ENCODE measurements around the gene USHBP1. TPM values are rescaled to one million over a fixed set of nuclear protein-coding genes. Genes with fewer than 3 reads are reported as not detected.
"Not testable (repeated sequence)": the region's sequence is repeated elsewhere in the genome, so short reads cannot be mapped to it uniquely, and the experiment has no call there.

USHBP1 gene
- total RNA-seq, 6 donors from 2014 or later: 9.1 to 21.4 (median 10.7) TPM

GRCh38 chr19:17275441-17276175 lies 11.1 kb upstream of the USHBP1 start:
- WGBS, 2 donors: 96 to 98% methylated on average over 17 of the region's 19 CpGs

GRCh38 chr19:17274892-17275291 lies 10.3 kb upstream of the USHBP1 start:
- DNase-seq: not testable (repeated sequence)

More at GRCh38 chr19:17275441-17276175, 11.1 kb upstream of the USHBP1 start:
- H3K4me1 ChIP-seq: no peaks in the 10 kb centered on the region
- no peak for TF ChIP-seq POLR2A (IDR thresholded peaks at IDR 0.05)
- TF ChIP-seq POLR2AphosphoS5 (IDR thresholded peaks at IDR 0.05): no peak
- TF ChIP-seq EP300 (IDR thresholded peaks at IDR 0.05): no peak
- no peak for TF ChIP-seq CTCF (IDR thresholded peaks at IDR 0.05)
- H3K27ac ChIP-seq: no peak overlapping the region
- ATAC-seq (ENCODE audit: low FRiP score in 2 of 2): no peak
- H3K9me3 ChIP-seq: no peaks in the 10 kb centered on the region
- no peak for DNase-seq
- no peaks in the 10 kb centered on the region for H3K27me3 ChIP-seq
- H3K36me3 ChIP-seq: peaks cover 16 to 84% (median 67%) of the 10 kb centered on the region in 4 donors
- H3K4me3 ChIP-seq: no peak overlapping the region

DNA sequence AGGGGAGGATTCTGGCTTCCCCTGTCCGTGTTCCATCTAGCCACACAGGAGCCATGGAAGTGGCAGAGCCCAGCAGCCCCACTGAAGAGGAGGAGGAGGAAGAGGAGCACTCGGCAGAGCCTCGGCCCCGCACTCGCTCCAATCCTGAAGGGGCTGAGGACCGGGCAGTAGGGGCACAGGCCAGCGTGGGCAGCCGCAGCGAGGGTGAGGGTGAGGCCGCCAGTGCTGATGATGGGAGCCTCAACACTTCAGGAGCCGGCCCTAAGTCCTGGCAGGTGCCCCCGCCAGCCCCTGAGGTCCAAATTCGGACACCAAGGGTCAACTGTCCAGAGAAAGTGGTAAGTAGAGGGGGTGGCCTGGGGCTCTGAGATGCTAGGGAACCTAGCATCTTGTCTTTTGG lies 4.2 kb upstream of the USHBP1 start:
- DNase-seq (no peak), ATAC-seq (ENCODE audit: low FRiP score in 2 of 2) (no peak)
- H3K4me1 ChIP-seq: peaks cover 6 to 30% (median 16%) of the 10 kb centered on the region in 4 donors
- no peak overlapping the region for H3K27ac ChIP-seq
- no peaks in the 10 kb centered on the region for H3K27me3 ChIP-seq
- H3K36me3 ChIP-seq: peaks cover 6 to 49% (median 38%) of the 10 kb centered on the region in 4 donors
- no peaks in the 10 kb centered on the region for H3K9me3 ChIP-seq
- 94 to 98% methylated on average over 6 to 13 of the region's 13 CpGs for WGBS, 2 donors
- TF ChIP-seq POLR2AphosphoS5 (IDR thresholded peaks at IDR 0.05) (no peak), EP300 (IDR thresholded peaks at IDR 0.05) (no peak), POLR2A (IDR thresholded peaks at IDR 0.05) (no peak), CTCF (IDR thresholded peaks at IDR 0.05) (no peak)
- no peak overlapping the region for H3K4me3 ChIP-seq

More at GRCh38 chr19:17274892-17275291, 10.3 kb upstream of the USHBP1 start:
- H3K27ac ChIP-seq; ATAC-seq (ENCODE audit: low FRiP score in 2 of 2); H3K9me3 ChIP-seq; H3K4me1 ChIP-seq; H3K4me3 ChIP-seq; H3K27me3 ChIP-seq: not testable (repeated sequence)
- WGBS, 2 donors: 98 to 100% methylated on average over 3 of the region's 3 CpGs
- H3K36me3 ChIP-seq: peaks cover 16 to 91% (median 72%) of the 10 kb centered on the region in 4 donors

DNA sequence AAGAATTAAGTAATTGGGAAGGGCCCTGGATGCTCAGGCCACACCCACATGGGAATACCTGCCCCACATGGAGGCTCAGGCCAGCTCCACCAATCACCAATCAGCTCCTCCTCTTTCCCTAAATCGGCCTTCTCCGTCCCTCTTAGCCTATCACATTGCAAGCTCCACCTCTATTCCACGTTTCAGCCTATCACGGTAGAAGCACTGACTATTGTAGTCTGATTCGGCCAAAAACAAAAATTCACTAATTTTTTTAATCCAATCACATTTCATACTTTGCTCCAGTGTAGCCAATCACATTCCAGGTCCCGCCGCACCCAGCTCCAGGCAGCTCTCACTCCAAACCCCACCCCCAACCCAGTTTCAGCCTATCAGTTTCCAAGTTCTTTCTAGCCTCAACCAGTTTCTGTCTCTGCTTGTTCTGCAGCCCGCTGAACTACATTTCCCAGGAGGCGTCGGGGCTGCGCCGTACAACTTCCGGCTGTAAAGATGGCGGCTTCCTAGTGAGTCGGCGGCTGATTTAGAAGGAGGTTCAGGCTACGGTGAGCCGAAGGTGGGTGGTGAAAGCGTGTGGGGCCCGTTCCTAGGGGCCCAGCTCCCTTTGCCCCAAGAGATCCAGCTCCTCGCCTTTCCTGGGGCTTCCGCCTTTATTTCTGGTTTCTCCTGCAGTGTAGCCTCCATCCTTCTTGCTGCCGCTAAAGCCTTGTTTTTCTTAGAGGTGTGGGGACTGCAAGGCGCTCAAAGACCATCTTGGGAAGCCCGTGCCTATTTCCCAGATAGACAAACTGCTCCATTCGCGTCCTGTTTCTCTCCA lies 2.6 kb upstream of the USHBP1 start, which contains the start of gene BABAM1:
Gene BABAM1, plus strand, starts transcription at position 469 of the 814 bp plus-strand sequence. CDS start 1,364 bp downstream, outside the sequence.
- ATAC-seq (ENCODE audit: low FRiP score in 2 of 2) (peak; percentile 98), DNase-seq (peak; percentile 90 to 98)
- H3K27ac ChIP-seq: peak within 1 kb of the TSS; percentile 63 to 86 (median 74)
- no peaks in the 10 kb centered on the region for H3K9me3 ChIP-seq
- peak within 1 kb of the TSS; percentile 39 to 91 (median 66) for H3K4me3 ChIP-seq
- 0 to 1% methylated on average over 27 of the region's 27 CpGs for WGBS, 2 donors
- peaks cover 6 to 30% (median 16%) of the 10 kb centered on the region in 4 donors for H3K4me1 ChIP-seq
- peaks cover 6 to 34% (median 26%) of the 10 kb centered on the region in 4 donors for H3K36me3 ChIP-seq
- TF ChIP-seq EP300 (IDR thresholded peaks at IDR 0.05) (no peak), POLR2A (IDR thresholded peaks at IDR 0.05) (peak in 2 of 4 donors; percentile 31 to 51), POLR2AphosphoS5 (IDR thresholded peaks at IDR 0.05) (peak; percentile 49 to 79)
- no peaks in the 10 kb centered on the region for H3K27me3 ChIP-seq

- no peak for TF ChIP-seq CTCF (IDR thresholded peaks at IDR 0.05)
- TF ChIP-seq EP300 (IDR thresholded peaks at IDR 0.05): no peak
- no peak for TF ChIP-seq POLR2A (IDR thresholded peaks at IDR 0.05)
- TF ChIP-seq POLR2AphosphoS5 (IDR thresholded peaks at IDR 0.05): no peak
- peaks cover 5 to 28% (median 22%) of the 10 kb centered on the region in 4 donors for H3K36me3 ChIP-seq
- 58 to 78% methylated on average over 12 of the region's 12 CpGs for WGBS, 2 donors
- H3K27ac ChIP-seq: peak overlapping the region in 2 of 4 donors; percentile 48 to 86
- H3K27me3 ChIP-seq: no peaks in the 10 kb centered on the region
- DNase-seq (no peak), ATAC-seq (ENCODE audit: low FRiP score in 2 of 2) (no peak)
- peak overlapping the region in 1 of 4 donors; percentile 61 for H3K4me3 ChIP-seq
- peaks cover 6 to 30% (median 17%) of the 10 kb centered on the region in 4 donors for H3K4me1 ChIP-seq
- H3K9me3 ChIP-seq: no peaks in the 10 kb centered on the region
Measured at GRCh38 chr19:17266589-17266974, 2.0 kb upstream of the USHBP1 start.

All from upper lobe of left lung (tissue), 6 donors.